ENCODE measurements around the gene MS4A4A.

DNA sequence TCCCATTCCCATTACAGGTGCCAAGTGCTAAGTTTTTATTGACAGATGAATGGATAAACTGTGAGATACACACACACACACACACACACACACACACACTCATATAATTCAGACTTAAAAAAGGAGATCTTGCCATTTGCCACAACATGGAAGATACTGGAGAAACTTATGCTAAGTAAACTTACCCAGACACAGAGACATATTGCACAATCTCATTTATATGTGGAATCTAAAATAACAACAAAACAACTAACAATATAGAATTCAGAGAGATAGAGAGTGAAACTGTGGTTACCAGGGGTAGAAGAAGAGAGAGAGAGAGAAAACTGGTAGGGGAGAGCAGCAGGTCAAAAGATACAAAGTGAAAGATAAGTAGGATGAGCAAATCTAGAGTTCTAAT is 48.0 kb downstream of the MS4A4A start:
- TF ChIP-seq, protein P1, sequence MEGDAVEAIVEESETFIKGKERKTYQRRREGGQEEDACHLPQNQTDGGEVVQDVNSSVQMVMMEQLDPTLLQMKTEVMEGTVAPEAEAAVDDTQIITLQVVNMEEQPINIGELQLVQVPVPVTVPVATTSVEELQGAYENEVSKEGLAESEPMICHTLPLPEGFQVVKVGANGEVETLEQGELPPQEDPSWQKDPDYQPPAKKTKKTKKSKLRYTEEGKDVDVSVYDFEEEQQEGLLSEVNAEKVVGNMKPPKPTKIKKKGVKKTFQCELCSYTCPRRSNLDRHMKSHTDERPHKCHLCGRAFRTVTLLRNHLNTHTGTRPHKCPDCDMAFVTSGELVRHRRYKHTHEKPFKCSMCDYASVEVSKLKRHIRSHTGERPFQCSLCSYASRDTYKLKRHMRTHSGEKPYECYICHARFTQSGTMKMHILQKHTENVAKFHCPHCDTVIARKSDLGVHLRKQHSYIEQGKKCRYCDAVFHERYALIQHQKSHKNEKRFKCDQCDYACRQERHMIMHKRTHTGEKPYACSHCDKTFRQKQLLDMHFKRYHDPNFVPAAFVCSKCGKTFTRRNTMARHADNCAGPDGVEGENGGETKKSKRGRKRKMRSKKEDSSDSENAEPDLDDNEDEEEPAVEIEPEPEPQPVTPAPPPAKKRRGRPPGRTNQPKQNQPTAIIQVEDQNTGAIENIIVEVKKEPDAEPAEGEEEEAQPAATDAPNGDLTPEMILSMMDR (IDR thresholded peaks at IDR 0.05; ENCODE audit: borderline replicate concordance, extremely low read depth, low read length, poor library complexity, severe bottlenecking) = no peak
- TF ChIP-seq EZH2 (IDR thresholded peaks at IDR 0.05; ENCODE audit: borderline replicate concordance, low read depth, low read length, severe bottlenecking) = no peak
